Nephron (organoid): Measurements from ENCODE around the gene RETREG3.

Experiments used
- H3K27ac Mint-ChIP-seq, 3 experiments: 2 replicates each; pipeline ENCODE4 v1.8.0; 2020; ENCODE audit warnings: mixed read lengths in 3 of 3, mild to moderate bottlenecking in 2 of 3, moderate library complexity in 1 of 3
- H3K27me3 Mint-ChIP-seq: 2 replicates; pipeline ENCODE4 v1.8.0; 2021; ENCODE audit warnings: low read depth, mild to moderate bottlenecking, moderate library complexity, mixed read lengths
- H3K36me3 Mint-ChIP-seq: 2 replicates; pipeline ENCODE4 v1.8.0; 2020; ENCODE audit warnings: low read depth, mixed read lengths
- H3K4me1 Mint-ChIP-seq: 2 replicates; pipeline ENCODE4 v1.8.0; 2020; ENCODE audit warnings: mixed read lengths
- H3K4me3 Mint-ChIP-seq, 3 experiments: 2 replicates each; pipeline ENCODE4 v1.8.0; 2020; ENCODE audit warnings: mild to moderate bottlenecking in 3 of 3, mixed read lengths in 3 of 3, moderate library complexity in 2 of 3
- H3K9me3 Mint-ChIP-seq: 2 replicates; pipeline ENCODE4 v1.8.0; 2020; ENCODE audit warnings: mixed read lengths
- CTCF ChIP-seq, 3 experiments: fragments of 200-600 bp; sonication (generic); IDR thresholded peaks; one replicate each; pipeline ENCODE4 v1.5.0; 2021; ENCODE audit warnings: antibody characterized with exemption in 3 of 3; ENCODE audit not compliant: unreplicated experiment in 3 of 3

The RETREG3 gene

GRCh38 chr17:42566215-42566882 lies 42.8 kb downstream of the RETREG3 start:
- peak overlapping the region; percentile 93 to 97 (median 96) for H3K4me3 Mint-ChIP-seq
- peaks cover 17% of the 10 kb centered on the region for H3K4me1 Mint-ChIP-seq
- no peaks in the 10 kb centered on the region for H3K9me3 Mint-ChIP-seq
- H3K27me3 Mint-ChIP-seq = no peaks in the 10 kb centered on the region
- H3K36me3 Mint-ChIP-seq = peaks cover 30% of the 10 kb centered on the region
- peak overlapping the region; percentile 75 to 89 (median 88) for H3K27ac Mint-ChIP-seq
- no peak for TF ChIP-seq CTCF (IDR thresholded peaks at IDR 0.05; ENCODE audit: unreplicated experiment in 3 of 3)

- Mint-ChIP-seq H3K9me3 (no peaks in the 10 kb centered on the region), H3K4me1 (peaks cover 17% of the 10 kb centered on the region), H3K27ac (peak overlapping the region in 2 of 3 experiments; percentile 75 to 89), H3K27me3 (no peaks in the 10 kb centered on the region), H3K4me3 (peak overlapping the region; percentile 93 to 97 (median 96)), H3K36me3 (peaks cover 23% of the 10 kb centered on the region)
- no peak for TF ChIP-seq CTCF (IDR thresholded peaks at IDR 0.05; ENCODE audit: unreplicated experiment in 3 of 3)
These were observed 43.5 kb downstream of the RETREG3 start for GRCh38 chr17:42565523-42566214.

GRCh38 chr17:42564815-42565522 lies 44.2 kb downstream of the RETREG3 start:
- Mint-ChIP-seq H3K27ac (peak overlapping the region in 1 of 3 experiments; percentile 33), H3K9me3 (no peaks in the 10 kb centered on the region), H3K4me3 (peak overlapping the region; percentile 71 to 97 (median 95)), H3K27me3 (no peaks in the 10 kb centered on the region), H3K36me3 (peaks cover 17% of the 10 kb centered on the region), H3K4me1 (peaks cover 17% of the 10 kb centered on the region)
- TF ChIP-seq CTCF (IDR thresholded peaks at IDR 0.05; ENCODE audit: unreplicated experiment in 3 of 3) = no peak

GRCh38 chr17:42563950-42564349 lies 45.2 kb downstream of the RETREG3 start:
- Mint-ChIP-seq H3K27me3 (no peaks in the 10 kb centered on the region), H3K4me3 (peak overlapping the region; percentile 90 to 95 (median 92)), H3K4me1 (peaks cover 17% of the 10 kb centered on the region), H3K9me3 (no peaks in the 10 kb centered on the region), H3K27ac (peak overlapping the region; percentile 76 to 95 (median 93)), H3K36me3 (peaks cover 7% of the 10 kb centered on the region)
- no peak for TF ChIP-seq CTCF (IDR thresholded peaks at IDR 0.05; ENCODE audit: unreplicated experiment in 3 of 3)

GRCh38 chr17:42563543-42563942 lies 45.6 kb downstream of the RETREG3 start:
- peaks cover 5% of the 10 kb centered on the region for H3K36me3 Mint-ChIP-seq
- peak overlapping the region; percentile 90 to 95 (median 92) for H3K4me3 Mint-ChIP-seq
- no peak for TF ChIP-seq CTCF (IDR thresholded peaks at IDR 0.05; ENCODE audit: unreplicated experiment in 3 of 3)
- no peaks in the 10 kb centered on the region for H3K9me3 Mint-ChIP-seq
- peak overlapping the region; percentile 76 to 95 (median 93) for H3K27ac Mint-ChIP-seq
- no peaks in the 10 kb centered on the region for H3K27me3 Mint-ChIP-seq
- H3K4me1 Mint-ChIP-seq = peaks cover 17% of the 10 kb centered on the region
